ENCODE measurements around the gene SESN2. TPM values are rescaled to one million over a fixed set of nuclear protein-coding genes. Genes with fewer than 3 reads are reported as not detected.

The SESN2 gene
- total RNA-seq, result 7.1 and 7.9 TPM in 2 replicates

GRCh38 chr1:28259252-28259933 lies at the start of gene SESN2:
Gene SESN2, plus strand, starts transcription at chr1:28259518. Its CDS starts 330 bp downstream, at chr1:28259848.
- H3K4me1 Mint-ChIP-seq (ENCODE audit: low read depth), result peaks cover 38% of the 10 kb centered on the region
- no peaks in the 10 kb centered on the region for H3K9me3 Mint-ChIP-seq

GRCh38 chr1:28209700-28210099 lies 49.6 kb upstream of the SESN2 start:
- intact Hi-C loops (cut with micrococcal nuclease), result loop anchor here (1.0 to 10.0 kb wide), 2 partner anchors 118 to 355 kb away; no protein-coding TSS in a partner anchor
- DNase-seq (ENCODE audit: low spot score), result no peak
- H3K9me3 Mint-ChIP-seq, result no peaks in the 10 kb centered on the region
- H3K4me1 Mint-ChIP-seq (ENCODE audit: low read depth), result peaks cover 14% of the 10 kb centered on the region
- H3K4me3 Mint-ChIP-seq (ENCODE audit: low read depth), result no peak overlapping the region
- H3K36me3 Mint-ChIP-seq (ENCODE audit: low read depth), result peaks cover 53% of the 10 kb centered on the region
- no peaks in the 10 kb centered on the region for H3K27me3 Mint-ChIP-seq (ENCODE audit: low read depth)
- no peak overlapping the region for H3K27ac Mint-ChIP-seq

More at GRCh38 chr1:28259252-28259933, at the start of gene SESN2:
- H3K27me3 Mint-ChIP-seq (ENCODE audit: low read depth), result peaks cover 3% of the 10 kb centered on the region
- H3K4me3 Mint-ChIP-seq (ENCODE audit: low read depth), result peak within 1 kb of the TSS; percentile 74
- H3K27ac Mint-ChIP-seq, result peak within 1 kb of the TSS; percentile 88
- H3K36me3 Mint-ChIP-seq (ENCODE audit: low read depth), result peaks cover 9% of the 10 kb centered on the region
- intact Hi-C loops (cut with micrococcal nuclease), result loop anchor here (1.0 to 10.0 kb wide), 3 partner anchors 12 to 405 kb away; partner anchors contain the start of genes GMEB1 and MED18
- peak; percentile 99 for DNase-seq (ENCODE audit: low spot score)

GRCh38 chr1:28213315-28213714 lies 46.0 kb upstream of the SESN2 start:
- DNase-seq (ENCODE audit: low spot score), result no peak
- no peak overlapping the region for H3K4me3 Mint-ChIP-seq (ENCODE audit: low read depth)
- peaks cover 38% of the 10 kb centered on the region for H3K36me3 Mint-ChIP-seq (ENCODE audit: low read depth)
- no peaks in the 10 kb centered on the region for H3K27me3 Mint-ChIP-seq (ENCODE audit: low read depth)
- peaks cover 12% of the 10 kb centered on the region for H3K4me1 Mint-ChIP-seq (ENCODE audit: low read depth)
- intact Hi-C loops (cut with micrococcal nuclease), result no loop called here
- no peaks in the 10 kb centered on the region for H3K9me3 Mint-ChIP-seq
- no peak overlapping the region for H3K27ac Mint-ChIP-seq

- Mint-ChIP-seq H3K9me3 (no peaks in the 10 kb centered on the region), H3K27me3 (ENCODE audit: low read depth) (no peaks in the 10 kb centered on the region), H3K4me1 (ENCODE audit: low read depth) (peaks cover 10% of the 10 kb centered on the region), H3K4me3 (ENCODE audit: low read depth) (no peak overlapping the region), H3K27ac (no peak overlapping the region), H3K36me3 (ENCODE audit: low read depth) (peaks cover 46% of the 10 kb centered on the region)
- DNase-seq (ENCODE audit: low spot score), result no peak
- intact Hi-C loops (cut with micrococcal nuclease), result no loop called here
Measured at GRCh38 chr1:28229089-28229488, 30.2 kb upstream of the SESN2 start.

- intact Hi-C loops (cut with micrococcal nuclease), result no loop called here
- H3K4me1 Mint-ChIP-seq (ENCODE audit: low read depth), result peaks cover 13% of the 10 kb centered on the region
- DNase-seq (ENCODE audit: low spot score), result no peak
- H3K27ac Mint-ChIP-seq, result no peak overlapping the region
- no peaks in the 10 kb centered on the region for H3K9me3 Mint-ChIP-seq
- no peaks in the 10 kb centered on the region for H3K27me3 Mint-ChIP-seq (ENCODE audit: low read depth)
- H3K36me3 Mint-ChIP-seq (ENCODE audit: low read depth), result peaks cover 41% of the 10 kb centered on the region
- H3K4me3 Mint-ChIP-seq (ENCODE audit: low read depth), result no peak overlapping the region
Measured at GRCh38 chr1:28229996-28230395, 29.3 kb upstream of the SESN2 start.

- DNase-seq (ENCODE audit: low spot score), result peak; percentile 91
- intact Hi-C loops (cut with micrococcal nuclease), result no loop called here
- Mint-ChIP-seq H3K27me3 (ENCODE audit: low read depth) (no peaks in the 10 kb centered on the region), H3K27ac (peak within 1 kb of the TSS; percentile 94), H3K9me3 (no peaks in the 10 kb centered on the region), H3K4me3 (ENCODE audit: low read depth) (peak within 1 kb of the TSS; percentile 96), H3K36me3 (ENCODE audit: low read depth) (peaks cover 21% of the 10 kb centered on the region), H3K4me1 (ENCODE audit: low read depth) (peaks cover 13% of the 10 kb centered on the region)
Measured at GRCh38 chr1:28232558-28233263, 26.6 kb upstream of the SESN2 start, which contains the start of gene DNAJC8. Gene DNAJC8, minus strand, starts transcription at chr1:28233029. Its CDS starts 31 bp downstream, at chr1:28232998.

GRCh38 chr1:28233264-28233606 lies 26.1 kb upstream of the SESN2 start:
- H3K27ac Mint-ChIP-seq, result no peak overlapping the region
- H3K9me3 Mint-ChIP-seq, result no peaks in the 10 kb centered on the region
- peaks cover 17% of the 10 kb centered on the region for H3K36me3 Mint-ChIP-seq (ENCODE audit: low read depth)
- H3K27me3 Mint-ChIP-seq (ENCODE audit: low read depth), result no peaks in the 10 kb centered on the region
- intact Hi-C loops (cut with micrococcal nuclease), result no loop called here
- no peak for DNase-seq (ENCODE audit: low spot score)
- H3K4me3 Mint-ChIP-seq (ENCODE audit: low read depth), result peak overlapping the region; percentile 14
- peaks cover 13% of the 10 kb centered on the region for H3K4me1 Mint-ChIP-seq (ENCODE audit: low read depth)

GRCh38 chr1:28235755-28236655 lies 23.3 kb upstream of the SESN2 start, which contains the start of gene ATP5IF1:
Gene ATP5IF1, plus strand, starts transcription at chr1:28236124. Its CDS starts 60 bp downstream, at chr1:28236184.
- DNase-seq (ENCODE audit: low spot score), result peak; percentile 93
- intact Hi-C loops (cut with micrococcal nuclease), result loop anchor here (1.0 to 5.0 kb wide), 2 partner anchors 10 to 501 kb away; partner anchors contain the start of gene YTHDF2
- no peaks in the 10 kb centered on the region for H3K9me3 Mint-ChIP-seq
- H3K4me1 Mint-ChIP-seq (ENCODE audit: low read depth), result peaks cover 7% of the 10 kb centered on the region
- H3K4me3 Mint-ChIP-seq (ENCODE audit: low read depth), result no peak within 1 kb of the TSS
- no peak within 1 kb of the TSS for H3K27ac Mint-ChIP-seq
- no peaks in the 10 kb centered on the region for H3K27me3 Mint-ChIP-seq (ENCODE audit: low read depth)
- peaks cover 7% of the 10 kb centered on the region for H3K36me3 Mint-ChIP-seq (ENCODE audit: low read depth)

GRCh38 chr1:28236656-28237322 lies 22.5 kb upstream of the SESN2 start:
- intact Hi-C loops (cut with micrococcal nuclease), result loop anchor here (1.0 to 5.0 kb wide), 2 partner anchors 10 to 501 kb away; partner anchors contain the start of gene YTHDF2
- no peaks in the 10 kb centered on the region for H3K27me3 Mint-ChIP-seq (ENCODE audit: low read depth)

GRCh38 chr1:28239004-28239403 lies 20.3 kb upstream of the SESN2 start:
- Mint-ChIP-seq H3K36me3 (ENCODE audit: low read depth) (peaks cover 3% of the 10 kb centered on the region), H3K4me3 (ENCODE audit: low read depth) (no peak overlapping the region), H3K4me1 (ENCODE audit: low read depth) (peaks cover 13% of the 10 kb centered on the region), H3K27ac (no peak overlapping the region), H3K27me3 (ENCODE audit: low read depth) (no peaks in the 10 kb centered on the region), H3K9me3 (no peaks in the 10 kb centered on the region)
- intact Hi-C loops (cut with micrococcal nuclease), result loop anchor here (5.0 kb wide), 1 partner anchor 498 kb away; the partner anchor contains the start of gene YTHDF2
- DNase-seq (ENCODE audit: low spot score), result no peak

More at GRCh38 chr1:28236656-28237322, 22.5 kb upstream of the SESN2 start:
- Mint-ChIP-seq H3K9me3 (no peaks in the 10 kb centered on the region), H3K27ac (no peak overlapping the region), H3K36me3 (ENCODE audit: low read depth) (peaks cover 7% of the 10 kb centered on the region), H3K4me3 (ENCODE audit: low read depth) (no peak overlapping the region), H3K4me1 (ENCODE audit: low read depth) (peaks cover 7% of the 10 kb centered on the region)
- DNase-seq (ENCODE audit: low spot score), result no peak

GRCh38 chr1:28240024-28240423 lies 19.3 kb upstream of the SESN2 start:
- DNase-seq (ENCODE audit: low spot score), result no peak
- H3K27me3 Mint-ChIP-seq (ENCODE audit: low read depth), result no peaks in the 10 kb centered on the region
- H3K36me3 Mint-ChIP-seq (ENCODE audit: low read depth), result peaks cover 3% of the 10 kb centered on the region
- no peak overlapping the region for H3K4me3 Mint-ChIP-seq (ENCODE audit: low read depth)
- no peak overlapping the region for H3K27ac Mint-ChIP-seq
- H3K9me3 Mint-ChIP-seq, result no peaks in the 10 kb centered on the region
- intact Hi-C loops (cut with micrococcal nuclease), result no loop called here
- H3K4me1 Mint-ChIP-seq (ENCODE audit: low read depth), result peaks cover 17% of the 10 kb centered on the region

Data from activated T-helper 2 cell treated with anti-CD3 and anti-CD28 coated beads, Interferon-gamma antibody, Interleukin-2, Interleukin-4, amounts not matched to agents 10 μg/mL and 5 μg/mL and 100 μg/mL, durations not matched to agents 14 hours and 24 hours and 36 hours (primary cell).